Measurements from ENCODE around the gene EYA2.
"Not testable (repeated sequence)": the region's sequence is repeated elsewhere in the genome, so short reads cannot be mapped to it uniquely, and the experiment has no call there.

Gene EYA2

DNA sequence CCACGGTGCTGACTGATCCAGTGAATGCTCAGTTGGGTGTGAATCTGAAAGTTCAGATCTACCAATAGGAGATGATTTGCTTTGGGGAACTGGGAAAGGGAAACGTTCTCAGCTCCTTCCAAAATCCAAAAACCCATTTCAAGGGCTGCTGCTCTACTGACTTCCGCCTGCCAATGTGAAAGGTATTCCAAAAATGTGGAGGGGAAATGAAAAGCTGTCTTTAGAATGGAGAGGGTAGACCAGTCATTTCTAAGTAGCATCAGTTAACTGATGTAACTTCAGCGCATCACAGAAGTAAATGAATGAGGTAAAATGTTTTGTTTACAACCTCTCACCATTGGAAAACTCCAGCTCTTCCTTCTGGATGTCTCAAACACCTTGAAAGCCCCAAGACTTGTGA lies 19.6 kb upstream of the EYA2 start:
- TF ChIP-seq, protein P1, sequence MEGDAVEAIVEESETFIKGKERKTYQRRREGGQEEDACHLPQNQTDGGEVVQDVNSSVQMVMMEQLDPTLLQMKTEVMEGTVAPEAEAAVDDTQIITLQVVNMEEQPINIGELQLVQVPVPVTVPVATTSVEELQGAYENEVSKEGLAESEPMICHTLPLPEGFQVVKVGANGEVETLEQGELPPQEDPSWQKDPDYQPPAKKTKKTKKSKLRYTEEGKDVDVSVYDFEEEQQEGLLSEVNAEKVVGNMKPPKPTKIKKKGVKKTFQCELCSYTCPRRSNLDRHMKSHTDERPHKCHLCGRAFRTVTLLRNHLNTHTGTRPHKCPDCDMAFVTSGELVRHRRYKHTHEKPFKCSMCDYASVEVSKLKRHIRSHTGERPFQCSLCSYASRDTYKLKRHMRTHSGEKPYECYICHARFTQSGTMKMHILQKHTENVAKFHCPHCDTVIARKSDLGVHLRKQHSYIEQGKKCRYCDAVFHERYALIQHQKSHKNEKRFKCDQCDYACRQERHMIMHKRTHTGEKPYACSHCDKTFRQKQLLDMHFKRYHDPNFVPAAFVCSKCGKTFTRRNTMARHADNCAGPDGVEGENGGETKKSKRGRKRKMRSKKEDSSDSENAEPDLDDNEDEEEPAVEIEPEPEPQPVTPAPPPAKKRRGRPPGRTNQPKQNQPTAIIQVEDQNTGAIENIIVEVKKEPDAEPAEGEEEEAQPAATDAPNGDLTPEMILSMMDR (conservative IDR thresholded peaks at IDR 0.05; ENCODE audit: low read depth, low read length) = no peak
- no peak for DNase-seq (ENCODE audit: low read depth)
- H3K4me3 ChIP-seq (ENCODE audit: low read depth, low read length) = no peak overlapping the region

DNA sequence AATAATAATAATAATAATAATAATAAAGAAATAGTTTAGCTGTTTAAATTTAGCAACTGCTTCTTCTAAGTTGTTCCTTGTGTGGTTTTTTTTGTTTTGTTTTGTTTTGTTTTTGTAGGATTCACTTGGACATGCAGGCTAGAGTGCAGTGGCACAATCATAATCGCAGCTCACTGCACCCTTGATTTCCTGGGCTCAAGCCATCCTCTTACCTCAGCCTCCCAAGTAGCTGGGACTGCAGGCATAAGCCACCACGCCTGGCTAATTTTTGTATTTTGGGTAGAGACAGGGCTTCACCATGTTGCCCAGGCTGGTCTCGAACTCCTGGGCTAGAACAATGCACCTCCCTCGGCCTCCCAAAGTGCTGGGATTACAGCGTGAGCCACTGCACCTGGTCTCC lies 15.3 kb upstream of the EYA2 start:
- no peak overlapping the region for H3K4me3 ChIP-seq (ENCODE audit: low read depth, low read length)
- DNase-seq (ENCODE audit: low read depth) = no peak
- TF ChIP-seq, protein P1 (conservative IDR thresholded peaks at IDR 0.05; ENCODE audit: low read depth, low read length) = no peak

- H3K4me3 ChIP-seq (ENCODE audit: low read depth, low read length); DNase-seq (ENCODE audit: low read depth): not testable (repeated sequence)
Observed at GRCh38 chr20:46879963-46880362, 14.7 kb upstream of the EYA2 start.

DNA sequence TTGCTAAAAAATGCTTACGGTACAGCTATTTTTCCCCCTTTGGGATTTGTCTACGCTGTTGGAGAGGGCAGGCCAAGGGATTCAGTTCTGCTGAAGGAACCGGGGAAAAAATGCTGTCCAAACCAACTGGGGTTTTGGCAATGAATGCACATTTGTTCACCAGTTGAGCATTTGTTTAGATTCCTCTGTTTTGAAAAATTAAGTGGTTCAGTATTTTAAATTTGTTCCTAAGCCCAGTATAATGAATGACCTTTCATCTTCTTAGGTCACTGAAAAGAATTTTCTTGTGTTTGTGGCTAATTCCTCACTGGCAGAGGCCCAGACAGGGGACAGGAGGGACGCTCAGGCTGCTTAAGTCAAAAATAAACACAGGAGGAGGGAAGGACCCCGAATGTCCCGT lies 10.8 kb upstream of the EYA2 start:
- no peak overlapping the region for H3K4me3 ChIP-seq (ENCODE audit: low read depth, low read length)
- peak; percentile 12 for DNase-seq (ENCODE audit: low read depth)
- TF ChIP-seq, protein P1 (conservative IDR thresholded peaks at IDR 0.05; ENCODE audit: low read depth, low read length) = no peak

DNA sequence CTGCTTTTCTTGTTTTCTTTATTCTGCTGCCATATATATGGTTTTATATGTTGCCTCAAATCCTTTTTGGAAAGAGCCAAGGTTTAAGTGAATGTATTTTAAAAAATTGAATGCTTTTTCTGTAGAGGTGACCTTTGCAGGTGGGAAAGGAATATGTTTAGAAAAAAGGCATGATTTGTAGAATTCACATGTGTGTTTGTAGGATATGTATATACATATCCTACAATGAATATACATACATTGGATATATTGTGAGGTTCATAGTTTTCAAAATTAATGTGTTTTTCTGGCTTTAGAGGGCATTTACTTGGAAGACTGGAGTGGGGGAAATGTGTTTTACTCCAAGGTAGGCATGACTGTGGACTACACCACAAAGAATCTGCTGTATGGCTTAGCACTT lies 4.0 kb upstream of the EYA2 start:
- no peak for DNase-seq (ENCODE audit: low read depth)
- TF ChIP-seq, protein P1 (conservative IDR thresholded peaks at IDR 0.05; ENCODE audit: low read depth, low read length) = no peak
- H3K4me3 ChIP-seq (ENCODE audit: low read depth, low read length) = no peak overlapping the region

DNA sequence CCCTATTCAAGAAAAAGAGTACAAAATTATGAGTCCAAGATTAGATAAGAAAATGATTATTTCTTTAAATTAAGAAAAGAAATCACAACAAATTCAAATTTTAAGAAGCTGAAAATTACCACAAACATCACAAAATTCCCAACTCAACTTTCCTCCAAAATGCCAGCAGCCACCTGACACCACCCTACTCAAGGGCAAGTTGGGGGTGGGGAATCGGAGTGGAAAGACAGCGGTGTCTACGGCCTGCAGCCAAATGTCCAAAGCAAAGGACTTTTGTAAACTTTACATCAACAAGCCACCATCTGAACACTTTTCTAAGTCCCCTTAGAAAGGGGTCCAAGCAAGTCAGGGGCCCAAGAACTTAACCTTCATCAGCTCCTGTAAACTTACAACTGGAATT lies 1.6 kb upstream of the EYA2 start:
- no peak overlapping the region for H3K4me3 ChIP-seq (ENCODE audit: low read depth, low read length)
- TF ChIP-seq, protein P1 (conservative IDR thresholded peaks at IDR 0.05; ENCODE audit: low read depth, low read length) = no peak
- no peak for DNase-seq (ENCODE audit: low read depth)

DNA sequence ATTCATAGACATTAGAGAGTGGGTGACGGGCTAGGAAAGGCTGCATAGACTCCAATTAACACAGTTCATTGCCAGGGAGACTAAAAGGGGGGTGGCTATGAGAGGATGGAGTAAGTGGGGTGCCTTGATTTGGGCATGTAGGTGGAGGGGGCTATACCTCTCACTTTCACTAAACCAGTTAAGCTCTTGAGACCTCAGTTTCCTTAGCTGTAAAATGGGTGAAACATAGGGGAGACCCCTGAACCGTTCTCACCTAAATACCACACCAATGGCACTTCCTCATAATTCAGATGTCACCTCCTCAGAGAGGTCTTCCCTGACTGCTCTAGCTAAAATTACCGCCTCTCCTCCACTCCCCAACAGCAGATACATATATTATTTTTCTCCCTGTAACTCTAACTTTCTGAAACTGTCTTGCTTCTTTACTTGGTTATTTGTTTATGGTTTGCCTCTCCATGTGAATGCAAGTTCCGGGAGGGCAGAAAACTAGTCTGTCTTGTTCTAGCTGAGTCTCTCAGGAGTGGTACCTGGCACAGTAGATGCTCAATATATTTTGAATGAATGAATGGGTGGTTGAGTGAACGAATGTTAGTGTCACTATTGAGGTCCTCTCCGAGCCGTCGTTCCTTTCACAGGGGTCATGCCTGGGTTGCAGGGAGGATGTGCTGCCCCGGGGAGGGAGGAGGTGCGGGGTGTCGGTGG lies 615 bp upstream of the EYA2 start:
- H3K4me3 ChIP-seq (ENCODE audit: low read depth, low read length) = no peak overlapping the region
- no peak for DNase-seq (ENCODE audit: low read depth)
- TF ChIP-seq, protein P1 (conservative IDR thresholded peaks at IDR 0.05; ENCODE audit: low read depth, low read length) = no peak
